Measurements from ENCODE around the gene RASSF4. TPM values are rescaled to one million over a fixed set of nuclear protein-coding genes. Genes with fewer than 3 reads are reported as not detected.

RASSF4 gene
- total and polyA plus RNA-seq, 2 donors (not counting 3 experiments of a cell fraction or from before 2014, with no cell fraction given): 7.6 to 8.2 TPM

GRCh38 chr10:44922021-44922420 lies 37.6 kb upstream of the RASSF4 start:
- H3K27ac ChIP-seq (ENCODE audit: insufficient read depth, low read depth, low read length): no peak overlapping the region
- dilution Hi-C loops (cut with MboI; ENCODE audit: extremely low pct_ligation_motif_present, low sequenced_read_pairs): no loop called here
- CTCF ChIA-PET: no interaction called here
- no peaks in the 10 kb centered on the region for H3K36me3 ChIP-seq (ENCODE audit: control insufficient read depth in 2 of 2, extremely low read depth in 1 of 2, insufficient read depth in 2 of 2, low read length in 2 of 2)
- no peak overlapping the region for H3K4me2 ChIP-seq (ENCODE audit: insufficient read depth, low read length)
- no TSS peak for BruUV-seq (replicated peaks)
- no peak overlapping the region for H3K9ac ChIP-seq (replicated peaks; ENCODE audit: extremely low read depth, insufficient read depth, low read length)
- no peaks in the 10 kb centered on the region for H3K4me1 ChIP-seq (ENCODE audit: control insufficient read depth, extremely low read depth, insufficient read depth, low read length)
- H3K9me1 ChIP-seq (replicated peaks; ENCODE audit: control insufficient read depth, extremely low read depth, insufficient read depth, low read length): no peaks in the 10 kb centered on the region
- DNase-seq (ENCODE audit: low read depth, low spot score) (no peak), FAIRE-seq (no peak)
- no peaks in the 10 kb centered on the region for H4K20me1 ChIP-seq (replicated peaks; ENCODE audit: control insufficient read depth, extremely low read depth, insufficient read depth, low read length)
- H2AFZ ChIP-seq (ENCODE audit: low read depth, low read length): no peak overlapping the region
- intact Hi-C loops (cut with micrococcal nuclease): loop anchor here (2.0 kb wide), 1 partner anchor 41 kb away; no protein-coding TSS in a partner anchor
- peaks cover 0 to under 1% of the 10 kb centered on the region in 2 experiments for H3K27me3 ChIP-seq (ENCODE audit: control insufficient read depth in 2 of 2, insufficient read depth in 2 of 2, low read length in 2 of 2)
- POLR2A ChIA-PET: no interaction called here
- H3K4me3 ChIP-seq (replicated peaks in 1 of 3; ENCODE audit: insufficient read depth in 1 of 3, low read depth in 1 of 3, low read length in 3 of 3): no peak overlapping the region
- no peaks in the 10 kb centered on the region for H3K9me3 ChIP-seq (replicated peaks; ENCODE audit: control insufficient read depth, insufficient read depth, low read length)
- TF ChIP-seq EZH2 (IDR thresholded peaks at IDR 0.05; ENCODE audit: borderline replicate concordance, low read depth, low read length, severe bottlenecking) (no peak), POLR2A (IDR thresholded peaks at IDR 0.05; ENCODE audit: low read depth, low read length) (no peak), CTCF (IDR thresholded peaks at IDR 0.05; ENCODE audit: extremely low read depth in 1 of 2, insufficient read depth in 1 of 2, low read depth in 1 of 2, low read length in 2 of 2) (no peak), MYC (IDR thresholded peaks at IDR 0.05; ENCODE audit: low read depth, low read length) (no peak), GATA2 (IDR thresholded peaks at IDR 0.05; ENCODE audit: insufficient read depth, insufficient read length, low read depth, low read length) (no peak), FOS (IDR thresholded peaks at IDR 0.05; ENCODE audit: borderline replicate concordance, insufficient read depth, low read length) (no peak), JUN (IDR thresholded peaks at IDR 0.05; ENCODE audit: borderline replicate concordance, insufficient read depth, insufficient read length, low read depth) (no peak), POLR2AphosphoS5 (IDR thresholded peaks at IDR 0.05; ENCODE audit: insufficient read depth, low read depth, low read length) (no peak), MAX (IDR thresholded peaks at IDR 0.05; ENCODE audit: insufficient read depth, insufficient read length) (no peak)
- H3K79me2 ChIP-seq (ENCODE audit: control insufficient read depth, insufficient read depth, low read length): no peaks in the 10 kb centered on the region
